ENCODE results near the gene GGN.
A peak's percentile ranks its signal among the peaks of the same experiment; 100 is the strongest.
"Not testable (repeated sequence)": the region's sequence is repeated elsewhere in the genome, so short reads cannot be mapped to it uniquely, and the experiment has no call there.

The GGN gene

GRCh38 chr19:38386300-38386970 lies 1.4 kb downstream of the GGN start:
- DNase-seq = no peak

- DNase-seq = no peak
These were observed 2.0 kb downstream of the GGN start for GRCh38 chr19:38385804-38386257.

- no peak for DNase-seq
These were observed 2.6 kb downstream of the GGN start for GRCh38 chr19:38385057-38385803.

GRCh38 chr19:38384209-38385027 lies 3.4 kb downstream of the GGN start:
- no peak for DNase-seq

GRCh38 chr19:38383743-38384142 lies 4.1 kb downstream of the GGN start:
- DNase-seq = no peak

- DNase-seq = no peak
These were observed 4.7 kb downstream of the GGN start for GRCh38 chr19:38383184-38383583.

- DNase-seq = no peak
These were observed 6.7 kb downstream of the GGN start for GRCh38 chr19:38381138-38381537.

- DNase-seq = no peak
These were observed 9.0 kb downstream of the GGN start for GRCh38 chr19:38378866-38379265.

GRCh38 chr19:38377052-38377451 lies 10.8 kb downstream of the GGN start:
- no peak for DNase-seq

- no peak for DNase-seq
These were observed 11.3 kb downstream of the GGN start for GRCh38 chr19:38376576-38376975.

GRCh38 chr19:38375748-38376147 lies 12.1 kb downstream of the GGN start:
- DNase-seq = no peak

- no peak for DNase-seq
These were observed 12.7 kb downstream of the GGN start for GRCh38 chr19:38375098-38375493.

GRCh38 chr19:38374332-38375097 lies 13.3 kb downstream of the GGN start, which contains the start of gene PSMD8:
Gene PSMD8, plus strand, starts transcription at chr19:38374571. Its CDS starts 31 bp downstream, at chr19:38374602.
- peak; percentile 99 for DNase-seq

- DNase-seq = no peak
These were observed 13.9 kb downstream of the GGN start for GRCh38 chr19:38373907-38374331.

- no peak for DNase-seq
These were observed 16.8 kb downstream of the GGN start for GRCh38 chr19:38371081-38371480.

GRCh38 chr19:38370299-38370698 lies 17.5 kb downstream of the GGN start:
- peak; percentile 78 for DNase-seq

- no peak for DNase-seq
These were observed 18.2 kb downstream of the GGN start for GRCh38 chr19:38369584-38369983.

GRCh38 chr19:38367041-38367440 lies 20.8 kb downstream of the GGN start:
- DNase-seq = no peak

- DNase-seq = not testable (repeated sequence)
These were observed 24.7 kb downstream of the GGN start for GRCh38 chr19:38362946-38363688.

- DNase-seq = peak; percentile 52
These were observed 25.5 kb downstream of the GGN start for GRCh38 chr19:38362076-38362945.

GRCh38 chr19:38361633-38362075 lies 26.2 kb downstream of the GGN start:
- peak; percentile 80 for DNase-seq
